Pancreas (tissue), 10 donors: ENCODE measurements around the gene GCNT3. TPM values are rescaled to one million over a fixed set of nuclear protein-coding genes. Genes with fewer than 3 reads are reported as not detected.
A peak's percentile ranks its signal among the peaks of the same experiment; 100 is the strongest.

ENCODE experiments used
- ATAC-seq, 4 donors: fragments of 200-7000 bp; cut with Tn5 transposase; one replicate each; pipeline versions ENCODE4 v1.8.0 to v1.9.1; 2020; ENCODE audit warnings: mild to moderate bottlenecking in 4 of 4, moderate library complexity in 4 of 4
- DNase-seq, 6 donors: peaks; one replicate each; pipeline ENCODE4 v3.0.0-alpha.2; 2020
- FAIRE-seq: peaks from 2 replicates; lab custom pipeline; 2012; peaks lifted over from hg19 to GRCh38; lab: Jason Lieb, UNC
- H3K27ac ChIP-seq, 4 donors: fragments of 200-600 bp; sonication (generic); 1 replicate in 3 of 4; 2 replicates in 1 of 4; pipeline versions ENCODE4 v1.5.0 to v1.8.0; 2020
- H3K27me3 ChIP-seq, 4 donors: fragments of 200-600 bp; one replicate each; pipeline ENCODE4 v1.8.0; 2021
- H3K36me3 ChIP-seq, 3 donors: fragments of 200-600 bp; sonication (generic) in 1 of 3; one replicate each; pipeline versions ENCODE4 v1.5.0 to v1.8.0; 2020 to 2021
- H3K4me1 ChIP-seq, 3 donors: fragments of 200-600 bp; one replicate each; pipeline ENCODE4 v1.8.0; 2021
- H3K4me3 ChIP-seq, 4 donors: fragments of 200-600 bp; sonication (generic) in 2 of 4; one replicate each; pipeline versions ENCODE4 v1.5.0 to v1.8.0; 2020 to 2021
- H3K9me3 ChIP-seq, 4 donors: fragments of 200-600 bp; one replicate each; pipeline ENCODE4 v1.8.0; 2021
- CTCF ChIP-seq, 4 donors: fragments of 200-600 bp; sonication (generic) in 3 of 4; IDR thresholded peaks; one replicate each; pipeline versions ENCODE4 v1.5.0 to v1.8.0; 2021; ENCODE audit warnings: antibody characterized with exemption in 4 of 4
- whole genome bisulfite sequencing, 2 donors: extraction: QIAGEN DNeasy Blood & Tissue Kit; methylation state at CpG; one replicate each; pipeline ENCODE4 v1.1.7; 2013; 5-methylcytosine and 5-hydroxymethylcytosine counted together
- intact Hi-C, 3 donors: fragments of 100-400 bp; cut with DNase I; formaldehyde crosslinking; loops; one replicate each; pipeline versions ENCODE4 v1.11.1 to v1.14.2; 2022
- polyA plus RNA-seq, 2 donors: library from polyadenylated mRNA; stranded (reverse); fragments of 200-250 nt; gene quantifications; one replicate each; pipeline ENCODE4 v1.2.3, GENCODE V29; 2013
- total RNA-seq, 6 donors: library from RNA; stranded (reverse); fragmentation: NEBNext Ultra II Directional in 4 of 6; extraction: Animal tissue kit (Norgen Biotek cat#: 25700) in 4 of 6; gene quantifications; one replicate each; pipeline versions ENCODE4 v1.2.1 to v1.2.4, GENCODE V29; 2021 to 2023
- donor health status: healthy with polysubstance abuse.
- donor health status: DM: no; HTN: no; CAD: no; lungs with moderate emphysema.
- donor health status: DM: no; HTN: no; CAD: no.
- donor health status: control.
- donor health status: control.
- donor health status: Bipolar disorder and iron deficiency.
- donor health status: DM: yes; HTN: yes; CAD: no.
- donor health status: DM: no; HTN: no; CAD: no.
- donor health status: DM: no; HTN: no; CAD: no.
- donor health status: DM: yes; HTN: yes; CAD: no.

Gene GCNT3
- total and polyA plus RNA-seq, 8 donors, result 0.27 to 8.6 (median 2.3) TPM

- intact Hi-C loops, result no loop called here
- H3K4me3 ChIP-seq, result no peak overlapping the region
Observed at GRCh38 chr15:59615661-59616060, 4.1 kb downstream of the GCNT3 start.

GRCh38 chr15:59616379-59616778, 4.8 kb downstream of the GCNT3 start:
- peak in 3 of 4 donors; percentile 77 to 78 (median 78) for ATAC-seq
- Histone ChIP-seq H3K27ac (peak overlapping the region in 2 of 4 donors; percentile 3 to 26), H3K9me3 (no peaks in the 10 kb centered on the region), H3K4me1 (no peaks in the 10 kb centered on the region), H3K36me3 (no peaks in the 10 kb centered on the region), H3K4me3 (no peak overlapping the region), H3K27me3 (no peaks in the 10 kb centered on the region)
- no peak for FAIRE-seq
- intact Hi-C loops, result no loop called here
- no peak for TF ChIP-seq CTCF (IDR thresholded peaks at IDR 0.05)
- DNase-seq, result no peak
- WGBS, 2 donors, result 13 to 18% methylated on average over 3 of the region's 3 CpGs

More at GRCh38 chr15:59615661-59616060, 4.1 kb downstream of the GCNT3 start:
- FAIRE-seq, result no peak
- WGBS, 2 donors, result 71 to 77% methylated on average over 5 of the region's 5 CpGs
- Histone ChIP-seq H3K4me1 (no peaks in the 10 kb centered on the region), H3K27me3 (no peaks in the 10 kb centered on the region), H3K27ac (peak overlapping the region in 2 of 4 donors; percentile 3 to 26), H3K36me3 (no peaks in the 10 kb centered on the region), H3K9me3 (no peaks in the 10 kb centered on the region)
- ATAC-seq, result no peak
- TF ChIP-seq CTCF (IDR thresholded peaks at IDR 0.05), result no peak
- no peak for DNase-seq

- H3K36me3 ChIP-seq, result no peaks in the 10 kb centered on the region
- no peaks in the 10 kb centered on the region for H3K4me1 ChIP-seq
- no peaks in the 10 kb centered on the region for H3K27me3 ChIP-seq
- FAIRE-seq, result no peak
- ATAC-seq, result no peak
- no peak overlapping the region for H3K27ac ChIP-seq
- intact Hi-C loops, result no loop called here
- TF ChIP-seq CTCF (IDR thresholded peaks at IDR 0.05), result no peak
- 56 to 73% methylated on average over 4 of the region's 4 CpGs for WGBS, 2 donors
- no peak overlapping the region for H3K4me3 ChIP-seq
- no peak for DNase-seq
- H3K9me3 ChIP-seq, result no peaks in the 10 kb centered on the region
Observed at GRCh38 chr15:59618406-59618805, 6.8 kb downstream of the GCNT3 start.

GRCh38 chr15:59622289-59622688, 10.7 kb downstream of the GCNT3 start:
- Histone ChIP-seq H3K36me3 (no peaks in the 10 kb centered on the region), H3K9me3 (no peaks in the 10 kb centered on the region), H3K27me3 (no peaks in the 10 kb centered on the region), H3K4me1 (no peaks in the 10 kb centered on the region), H3K27ac (no peak overlapping the region), H3K4me3 (no peak overlapping the region)
- ATAC-seq (peak in 3 of 4 donors; percentile 60 to 83 (median 79)), DNase-seq (peak in 3 of 6 donors; percentile 26 to 61 (median 30)), FAIRE-seq (no peak)
- TF ChIP-seq CTCF (IDR thresholded peaks at IDR 0.05), result no peak
- intact Hi-C loops, result loop anchor here in 1 of 3 donors (10.0 kb wide), 1 partner anchor 87 kb away; no protein-coding TSS in a partner anchor
- 18% methylated on average over 6 of the region's 6 CpGs for WGBS, 2 donors

GRCh38 chr15:59632714-59633113, 21.1 kb downstream of the GCNT3 start:
- DNase-seq (no peak), FAIRE-seq (no peak), ATAC-seq (no peak)
- TF ChIP-seq CTCF (IDR thresholded peaks at IDR 0.05), result no peak
- Histone ChIP-seq H3K27me3 (no peaks in the 10 kb centered on the region), H3K27ac (no peak overlapping the region), H3K4me1 (no peaks in the 10 kb centered on the region), H3K4me3 (no peak overlapping the region), H3K36me3 (peaks cover 0 to under 1% (median 0%) of the 10 kb centered on the region in 3 donors), H3K9me3 (no peaks in the 10 kb centered on the region)
- intact Hi-C loops, result no loop called here
- WGBS, 2 donors, result 42 to 54% methylated on average over 4 of the region's 4 CpGs
